ENCODE data around the gene LRIG1. TPM values are rescaled to one million over a fixed set of nuclear protein-coding genes. Genes with fewer than 3 reads are reported as not detected.

Gene LRIG1
- total and polyA plus RNA-seq, 10 of the 15 experiments (the other 5 are each of a cell fraction or from before 2014, with no cell fraction given) = 0.84 to 16.4 (median 8.1) TPM

DNA sequence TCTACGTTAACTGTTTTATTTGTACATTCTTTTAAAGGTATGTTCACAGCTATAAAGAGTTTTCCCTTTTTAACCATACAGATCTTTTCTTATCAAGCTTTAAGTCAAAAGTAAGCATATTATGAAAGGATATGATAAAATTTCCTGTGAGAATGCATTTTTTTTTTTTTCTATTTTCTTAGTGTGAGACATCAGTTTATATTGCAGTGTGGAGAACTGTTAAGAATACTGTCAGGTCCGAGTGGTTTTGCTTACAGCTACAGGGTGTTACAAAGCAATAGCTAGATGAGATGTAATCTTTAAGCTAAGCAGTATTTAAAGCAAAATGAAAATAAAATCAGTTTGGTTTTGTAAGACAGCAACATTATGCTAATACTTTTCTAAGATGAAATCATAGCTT lies 146.8 kb downstream of the LRIG1 start (continued):
- TF ChIP-seq, protein P1, sequence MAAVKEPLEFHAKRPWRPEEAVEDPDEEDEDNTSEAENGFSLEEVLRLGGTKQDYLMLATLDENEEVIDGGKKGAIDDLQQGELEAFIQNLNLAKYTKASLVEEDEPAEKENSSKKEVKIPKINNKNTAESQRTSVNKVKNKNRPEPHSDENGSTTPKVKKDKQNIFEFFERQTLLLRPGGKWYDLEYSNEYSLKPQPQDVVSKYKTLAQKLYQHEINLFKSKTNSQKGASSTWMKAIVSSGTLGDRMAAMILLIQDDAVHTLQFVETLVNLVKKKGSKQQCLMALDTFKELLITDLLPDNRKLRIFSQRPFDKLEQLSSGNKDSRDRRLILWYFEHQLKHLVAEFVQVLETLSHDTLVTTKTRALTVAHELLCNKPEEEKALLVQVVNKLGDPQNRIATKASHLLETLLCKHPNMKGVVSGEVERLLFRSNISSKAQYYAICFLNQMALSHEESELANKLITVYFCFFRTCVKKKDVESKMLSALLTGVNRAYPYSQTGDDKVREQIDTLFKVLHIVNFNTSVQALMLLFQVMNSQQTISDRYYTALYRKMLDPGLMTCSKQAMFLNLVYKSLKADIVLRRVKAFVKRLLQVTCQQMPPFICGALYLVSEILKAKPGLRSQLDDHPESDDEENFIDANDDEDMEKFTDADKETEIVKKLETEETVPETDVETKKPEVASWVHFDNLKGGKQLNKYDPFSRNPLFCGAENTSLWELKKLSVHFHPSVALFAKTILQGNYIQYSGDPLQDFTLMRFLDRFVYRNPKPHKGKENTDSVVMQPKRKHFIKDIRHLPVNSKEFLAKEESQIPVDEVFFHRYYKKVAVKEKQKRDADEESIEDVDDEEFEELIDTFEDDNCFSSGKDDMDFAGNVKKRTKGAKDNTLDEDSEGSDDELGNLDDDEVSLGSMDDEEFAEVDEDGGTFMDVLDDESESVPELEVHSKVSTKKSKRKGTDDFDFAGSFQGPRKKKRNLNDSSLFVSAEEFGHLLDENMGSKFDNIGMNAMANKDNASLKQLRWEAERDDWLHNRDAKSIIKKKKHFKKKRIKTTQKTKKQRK (IDR thresholded peaks at IDR 0.05; ENCODE audit: low read depth, low read length) = no peak
- TF ChIP-seq, protein P2, sequence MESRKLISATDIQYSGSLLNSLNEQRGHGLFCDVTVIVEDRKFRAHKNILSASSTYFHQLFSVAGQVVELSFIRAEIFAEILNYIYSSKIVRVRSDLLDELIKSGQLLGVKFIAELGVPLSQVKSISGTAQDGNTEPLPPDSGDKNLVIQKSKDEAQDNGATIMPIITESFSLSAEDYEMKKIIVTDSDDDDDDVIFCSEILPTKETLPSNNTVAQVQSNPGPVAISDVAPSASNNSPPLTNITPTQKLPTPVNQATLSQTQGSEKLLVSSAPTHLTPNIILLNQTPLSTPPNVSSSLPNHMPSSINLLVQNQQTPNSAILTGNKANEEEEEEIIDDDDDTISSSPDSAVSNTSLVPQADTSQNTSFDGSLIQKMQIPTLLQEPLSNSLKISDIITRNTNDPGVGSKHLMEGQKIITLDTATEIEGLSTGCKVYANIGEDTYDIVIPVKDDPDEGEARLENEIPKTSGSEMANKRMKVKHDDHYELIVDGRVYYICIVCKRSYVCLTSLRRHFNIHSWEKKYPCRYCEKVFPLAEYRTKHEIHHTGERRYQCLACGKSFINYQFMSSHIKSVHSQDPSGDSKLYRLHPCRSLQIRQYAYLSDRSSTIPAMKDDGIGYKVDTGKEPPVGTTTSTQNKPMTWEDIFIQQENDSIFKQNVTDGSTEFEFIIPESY (IDR thresholded peaks at IDR 0.05) = no peak
- no peak for TF ChIP-seq NR2F1 (conservative IDR thresholded peaks at IDR 0.05)

DNA sequence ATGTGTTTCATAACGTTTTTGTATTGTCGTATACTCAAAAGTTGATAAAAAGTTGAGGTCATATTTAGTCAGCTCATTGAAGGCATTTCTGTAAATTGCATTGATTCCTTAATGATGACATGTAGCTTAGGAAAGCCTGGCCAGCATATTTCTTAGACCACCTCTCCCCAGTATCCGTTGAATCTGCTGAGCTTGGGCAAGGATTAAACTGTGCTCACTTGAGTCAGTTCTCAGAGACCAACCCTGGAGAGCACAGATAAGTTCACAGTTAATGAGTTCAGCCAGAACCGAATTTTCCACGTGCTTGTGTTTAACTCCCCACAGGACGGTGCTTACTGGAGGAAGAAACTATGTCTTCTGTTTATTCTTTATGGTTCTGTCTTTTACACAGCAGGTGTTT lies 147.3 kb downstream of the LRIG1 start:
- no peak for TF ChIP-seq HCFC1 (IDR thresholded peaks at IDR 0.05; ENCODE audit: low read length)
- TF ChIP-seq, protein P3, sequence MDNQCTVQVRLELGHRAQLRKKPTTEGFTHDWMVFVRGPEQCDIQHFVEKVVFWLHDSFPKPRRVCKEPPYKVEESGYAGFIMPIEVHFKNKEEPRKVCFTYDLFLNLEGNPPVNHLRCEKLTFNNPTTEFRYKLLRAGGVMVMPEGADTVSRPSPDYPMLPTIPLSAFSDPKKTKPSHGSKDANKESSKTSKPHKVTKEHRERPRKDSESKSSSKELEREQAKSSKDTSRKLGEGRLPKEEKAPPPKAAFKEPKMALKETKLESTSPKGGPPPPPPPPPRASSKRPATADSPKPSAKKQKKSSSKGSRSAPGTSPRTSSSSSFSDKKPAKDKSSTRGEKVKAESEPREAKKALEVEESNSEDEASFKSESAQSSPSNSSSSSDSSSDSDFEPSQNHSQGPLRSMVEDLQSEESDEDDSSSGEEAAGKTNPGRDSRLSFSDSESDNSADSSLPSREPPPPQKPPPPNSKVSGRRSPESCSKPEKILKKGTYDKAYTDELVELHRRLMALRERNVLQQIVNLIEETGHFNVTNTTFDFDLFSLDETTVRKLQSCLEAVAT (IDR thresholded peaks at IDR 0.05) = no peak
- H3K9me3 ChIP-seq (replicated peaks; ENCODE audit: control insufficient read depth, insufficient read depth, low read length) = no peaks in the 10 kb centered on the region
- no peak overlapping the region for H2AFZ ChIP-seq (ENCODE audit: control insufficient read depth, low read depth, low read length)
- H4K20me1 ChIP-seq (ENCODE audit: control insufficient read depth, insufficient read depth) = no peaks in the 10 kb centered on the region
- no peak overlapping the region for H3K4me3 ChIP-seq
- in situ Hi-C loops (cut with MboI) = no loop called here
- DNase-seq (ENCODE audit: low read depth, low spot score) (no peak), ATAC-seq (no peak), FAIRE-seq (no peak)
- no TSS peak for BruUV-seq (replicated peaks)
- no peak overlapping the region for H3K9ac ChIP-seq (ENCODE audit: control insufficient read depth, insufficient read depth, low read length)
- 97% methylated on average over 6 of the region's 6 CpGs for WGBS (ENCODE audit: insufficient coverage, insufficient replicate concordance, low lambda C conversion rate, missing lambda C conversion rate)
- H3K27me3 ChIP-seq (replicated peaks in 1 of 2; ENCODE audit: control insufficient read depth in 2 of 2, insufficient read depth in 2 of 2, low read length in 1 of 2) = no peaks in the 10 kb centered on the region
- ChIA-PET POLR2A (no interaction called here), RAD21 (ENCODE audit: unreplicated experiment) (interaction anchor here (1.2 kb wide), 1 partner anchor 64 kb away, joined by 3 read pairs; no protein-coding TSS in a partner anchor), CTCF (interaction anchor here (1.0 to 3.4 kb wide), 4 partner anchors 9 to 469 kb away, joined by 4 to 18 read pairs (median 6); no protein-coding TSS in a partner anchor), SMC1A (ENCODE audit: uncharacterized antibody, unreplicated experiment) (interaction anchor here (0.6 to 2.9 kb wide), 8 partner anchors 9 to 562 kb away, joined by 3 to 16 read pairs (median 5); no protein-coding TSS in a partner anchor)
- no peaks in the 10 kb centered on the region for H3K79me2 ChIP-seq (ENCODE audit: control insufficient read depth, insufficient read depth, low read length)
- no peak overlapping the region for H3K27ac ChIP-seq (ENCODE audit: control insufficient read depth, insufficient read depth)
- H3K4me1 ChIP-seq (ENCODE audit: control insufficient read depth, insufficient read depth, low read length) = peaks cover 7% of the 10 kb centered on the region
- no peaks in the 10 kb centered on the region for H3K36me3 ChIP-seq (ENCODE audit: control insufficient read depth in 2 of 2, insufficient read depth in 2 of 2, low read length in 1 of 2)
- no peak overlapping the region for H3K4me2 ChIP-seq (ENCODE audit: control insufficient read depth, insufficient read depth)
- intact Hi-C loops (cut with micrococcal nuclease; ENCODE audit: unreplicated experiment) = no loop called here
